HEK293 (cell line): ENCODE measurements around the gene SLC35E4.

Experiments used
- IKZF3 ChIP-seq: fragments of 450-650 bp; IDR thresholded peaks from 2 replicates; pipeline ENCODE4 v1.5.0; 2018; ENCODE audit warnings: missing biosample characterization, mild to moderate bottlenecking, missing genetic modification characterization, moderate library complexity
- SP7 ChIP-seq: fragments of 450-650 bp; formaldehyde crosslinking; IDR thresholded peaks from 2 replicates; pipeline ENCODE4 v1.5.1; 2016; ENCODE audit warnings: missing biosample characterization, missing genetic modification characterization
- YY2 ChIP-seq: fragments of 450-650 bp; formaldehyde crosslinking; IDR thresholded peaks from 2 replicates; pipeline ENCODE4 v1.5.1; 2016; ENCODE audit warnings: missing biosample characterization, missing genetic modification characterization
- ZNF132 ChIP-seq: fragments of 450-650 bp; formaldehyde crosslinking; IDR thresholded peaks from 2 replicates; pipeline ENCODE4 v1.5.1; 2017; ENCODE audit warnings: missing biosample characterization, missing genetic modification characterization, borderline replicate concordance
- ZNF184 ChIP-seq: fragments of 450-650 bp; IDR thresholded peaks from 2 replicates; pipeline ENCODE4 v1.5.1; 2018; ENCODE audit warnings: missing biosample characterization, mild to moderate bottlenecking, missing genetic modification characterization
- ZNF335 ChIP-seq: fragments of 450-650 bp; formaldehyde crosslinking; conservative IDR thresholded peaks from 2 replicates; pipeline ENCODE4 v1.5.1; 2016; ENCODE audit warnings: missing biosample characterization, missing genetic modification characterization
- ZNF571 ChIP-seq: fragments of 450-650 bp; formaldehyde crosslinking; IDR thresholded peaks from 2 replicates; pipeline ENCODE4 v1.5.0; 2017; ENCODE audit warnings: missing biosample characterization, missing genetic modification characterization
- TF ChIP-seq, protein P1 (sequence below): fragments of 450-650 bp; formaldehyde crosslinking; IDR thresholded peaks from 2 replicates; pipeline ENCODE4 v1.5.1; 2016; ENCODE audit warnings: missing biosample characterization, missing genetic modification characterization
- TF ChIP-seq, protein P2 (sequence below): fragments of 450-650 bp; formaldehyde crosslinking; IDR thresholded peaks from 2 replicates; pipeline ENCODE4 v1.5.1; 2016; ENCODE audit warnings: missing biosample characterization, missing genetic modification characterization

DNA sequence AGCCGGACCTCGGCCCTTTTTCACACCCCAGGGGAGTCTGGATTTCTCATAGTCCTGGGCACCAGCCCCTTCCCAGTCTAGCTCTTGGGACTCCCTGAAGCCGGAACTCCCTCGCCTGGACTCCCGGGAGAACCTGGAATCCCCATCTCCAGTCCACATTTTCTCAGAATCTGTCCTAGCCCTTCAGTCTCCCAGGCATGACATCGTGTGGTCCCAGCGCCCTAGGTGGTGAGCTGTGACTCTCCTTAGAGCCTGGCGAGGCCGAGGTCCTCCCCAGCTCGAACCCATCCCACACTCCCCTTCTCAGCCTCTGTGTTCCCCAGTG, 32.8 kb downstream of the SLC35E4 start:
- TF ChIP-seq ZNF132 (tag by site-specific recombination) = no peak
- TF ChIP-seq YY2 (tag by site-specific recombination) = no peak
- TF ChIP-seq, protein P1, sequence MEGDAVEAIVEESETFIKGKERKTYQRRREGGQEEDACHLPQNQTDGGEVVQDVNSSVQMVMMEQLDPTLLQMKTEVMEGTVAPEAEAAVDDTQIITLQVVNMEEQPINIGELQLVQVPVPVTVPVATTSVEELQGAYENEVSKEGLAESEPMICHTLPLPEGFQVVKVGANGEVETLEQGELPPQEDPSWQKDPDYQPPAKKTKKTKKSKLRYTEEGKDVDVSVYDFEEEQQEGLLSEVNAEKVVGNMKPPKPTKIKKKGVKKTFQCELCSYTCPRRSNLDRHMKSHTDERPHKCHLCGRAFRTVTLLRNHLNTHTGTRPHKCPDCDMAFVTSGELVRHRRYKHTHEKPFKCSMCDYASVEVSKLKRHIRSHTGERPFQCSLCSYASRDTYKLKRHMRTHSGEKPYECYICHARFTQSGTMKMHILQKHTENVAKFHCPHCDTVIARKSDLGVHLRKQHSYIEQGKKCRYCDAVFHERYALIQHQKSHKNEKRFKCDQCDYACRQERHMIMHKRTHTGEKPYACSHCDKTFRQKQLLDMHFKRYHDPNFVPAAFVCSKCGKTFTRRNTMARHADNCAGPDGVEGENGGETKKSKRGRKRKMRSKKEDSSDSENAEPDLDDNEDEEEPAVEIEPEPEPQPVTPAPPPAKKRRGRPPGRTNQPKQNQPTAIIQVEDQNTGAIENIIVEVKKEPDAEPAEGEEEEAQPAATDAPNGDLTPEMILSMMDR (tag by site-specific recombination) = no peak
- TF ChIP-seq ZNF571 = no peak
- no peak for TF ChIP-seq IKZF3
- no peak for TF ChIP-seq ZNF184 (tag by site-specific recombination)
- TF ChIP-seq ZNF335 (tag by site-specific recombination) = peak; percentile 57
- TF ChIP-seq SP7 (tag by site-specific recombination) = no peak; the same call in 1 of the 2 replicates
- TF ChIP-seq, protein P2, sequence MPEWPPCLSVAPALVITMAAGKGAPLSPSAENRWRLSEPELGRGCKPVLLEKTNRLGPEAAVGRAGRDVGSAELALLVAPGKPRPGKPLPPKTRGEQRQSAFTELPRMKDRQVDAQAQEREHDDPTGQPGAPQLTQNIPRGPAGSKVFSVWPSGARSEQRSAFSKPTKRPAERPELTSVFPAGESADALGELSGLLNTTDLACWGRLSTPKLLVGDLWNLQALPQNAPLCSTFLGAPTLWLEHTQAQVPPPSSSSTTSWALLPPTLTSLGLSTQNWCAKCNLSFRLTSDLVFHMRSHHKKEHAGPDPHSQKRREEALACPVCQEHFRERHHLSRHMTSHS (tag by site-specific recombination) = no peak
